Measurements from ENCODE around the gene ZNF81.
"Not testable (repeated sequence)": the region's sequence is repeated elsewhere in the genome, so short reads cannot be mapped to it uniquely, and the experiment has no call there.

Gene ZNF81

DNA sequence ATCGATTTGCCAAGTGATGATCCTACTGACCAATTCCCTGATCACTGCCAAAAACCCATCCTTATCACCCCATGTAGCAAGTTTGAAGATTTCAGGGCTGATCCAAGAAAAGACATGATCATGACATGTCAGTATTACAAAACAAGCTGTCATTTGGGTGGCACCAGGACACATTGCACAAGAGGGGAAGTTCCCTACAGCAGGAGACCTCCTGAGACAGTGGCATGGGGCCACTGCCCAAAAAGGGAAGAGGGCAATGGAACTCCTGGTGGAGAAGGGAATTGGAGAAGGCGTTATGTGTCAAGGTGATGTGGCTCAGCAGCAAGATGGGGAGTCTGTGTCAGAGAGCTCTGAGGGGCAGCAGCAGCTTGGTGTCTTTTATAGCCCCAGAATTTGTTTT lies 123.7 kb downstream of the ZNF81 start:
- TF ChIP-seq, protein P1, sequence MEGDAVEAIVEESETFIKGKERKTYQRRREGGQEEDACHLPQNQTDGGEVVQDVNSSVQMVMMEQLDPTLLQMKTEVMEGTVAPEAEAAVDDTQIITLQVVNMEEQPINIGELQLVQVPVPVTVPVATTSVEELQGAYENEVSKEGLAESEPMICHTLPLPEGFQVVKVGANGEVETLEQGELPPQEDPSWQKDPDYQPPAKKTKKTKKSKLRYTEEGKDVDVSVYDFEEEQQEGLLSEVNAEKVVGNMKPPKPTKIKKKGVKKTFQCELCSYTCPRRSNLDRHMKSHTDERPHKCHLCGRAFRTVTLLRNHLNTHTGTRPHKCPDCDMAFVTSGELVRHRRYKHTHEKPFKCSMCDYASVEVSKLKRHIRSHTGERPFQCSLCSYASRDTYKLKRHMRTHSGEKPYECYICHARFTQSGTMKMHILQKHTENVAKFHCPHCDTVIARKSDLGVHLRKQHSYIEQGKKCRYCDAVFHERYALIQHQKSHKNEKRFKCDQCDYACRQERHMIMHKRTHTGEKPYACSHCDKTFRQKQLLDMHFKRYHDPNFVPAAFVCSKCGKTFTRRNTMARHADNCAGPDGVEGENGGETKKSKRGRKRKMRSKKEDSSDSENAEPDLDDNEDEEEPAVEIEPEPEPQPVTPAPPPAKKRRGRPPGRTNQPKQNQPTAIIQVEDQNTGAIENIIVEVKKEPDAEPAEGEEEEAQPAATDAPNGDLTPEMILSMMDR (IDR thresholded peaks at IDR 0.05; ENCODE audit: low read depth, low read length) = no peak
- no peak for DNase-seq (ENCODE audit: extremely low read depth, low read depth)

DNA sequence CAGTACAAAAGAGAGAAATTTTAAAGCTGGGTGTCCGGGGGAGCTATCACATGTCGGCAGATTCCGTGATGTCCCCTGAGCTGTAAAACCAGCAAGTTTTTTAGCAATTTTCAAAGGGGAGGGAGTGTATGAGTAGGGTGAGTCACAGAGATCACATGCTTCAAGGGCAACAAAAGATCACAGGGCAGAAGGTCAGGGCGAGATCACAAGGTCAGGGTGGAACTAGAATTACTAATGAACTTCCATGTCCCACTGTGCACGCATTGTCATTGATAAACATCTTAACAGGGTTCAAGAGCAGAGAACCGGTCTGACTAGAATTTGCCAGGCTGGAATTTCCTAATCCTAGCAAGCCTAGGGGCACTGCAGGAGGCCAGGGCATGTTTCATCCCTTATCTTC lies 125.1 kb downstream of the ZNF81 start:
- DNase-seq (ENCODE audit: extremely low read depth, low read depth) = not testable (repeated sequence)

DNA sequence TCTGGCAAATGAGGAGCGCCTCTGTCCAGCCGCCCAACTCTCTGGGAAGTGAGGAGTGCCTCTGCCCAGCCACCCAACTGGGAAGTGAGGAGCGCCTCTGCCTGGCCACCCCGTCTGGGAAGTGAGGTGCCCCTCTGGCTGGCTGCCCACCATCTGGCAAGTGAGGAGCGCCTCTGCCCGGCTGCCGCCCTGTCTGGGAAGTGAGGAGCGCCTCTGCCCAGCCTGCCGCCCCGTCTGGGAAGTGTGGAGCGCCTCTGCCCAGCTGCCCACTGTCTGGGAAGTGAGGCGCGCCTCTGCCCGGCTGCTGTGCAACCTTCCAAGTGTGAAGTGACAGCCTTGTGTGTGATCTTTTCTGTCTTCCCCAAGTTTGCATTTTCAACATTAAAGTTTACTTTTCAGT lies 128.8 kb downstream of the ZNF81 start:
- DNase-seq (ENCODE audit: extremely low read depth, low read depth) = not testable (repeated sequence)

Data from AG09319 (cell line).